ENCODE measurements around the gene IFT122. TPM values are rescaled to one million over a fixed set of nuclear protein-coding genes. Genes with fewer than 3 reads are reported as not detected.

IFT122 gene
- total RNA-seq, 4 donors from 2014 or later, result 4.1 to 70.2 (median 38.6) TPM

GRCh38 chr3:129560911-129561594 lies 121.0 kb downstream of the IFT122 start:
- H3K4me3 ChIP-seq, result no peak overlapping the region
- no peaks in the 10 kb centered on the region for H3K9me3 ChIP-seq
- peak in 1 of 4 experiments; percentile 10 for TF ChIP-seq CTCF (IDR thresholded peaks at IDR 0.05)
- no peak for TF ChIP-seq POLR2A (IDR thresholded peaks at IDR 0.05)
- H3K27me3 ChIP-seq, result no peaks in the 10 kb centered on the region
- peak; percentile 88 to 89 for DNase-seq
- H3K4me1 ChIP-seq, result peaks cover 7 to 49% of the 10 kb centered on the region in 2 donors
- H3K36me3 ChIP-seq, result no peaks in the 10 kb centered on the region
- peak overlapping the region; percentile 88 to 95 for H3K27ac ChIP-seq
- intact Hi-C loops (cut with DNase I; ENCODE audit: low total_unique reads), result no loop called here

- no peak for DNase-seq
- Histone ChIP-seq H3K27ac (peak overlapping the region; percentile 88 to 95), H3K4me3 (no peak overlapping the region), H3K4me1 (peaks cover 7 to 54% of the 10 kb centered on the region in 2 donors), H3K9me3 (no peaks in the 10 kb centered on the region), H3K27me3 (no peaks in the 10 kb centered on the region), H3K36me3 (no peaks in the 10 kb centered on the region)
- intact Hi-C loops (cut with DNase I; ENCODE audit: low total_unique reads), result no loop called here
- TF ChIP-seq POLR2A (IDR thresholded peaks at IDR 0.05), result no peak
- TF ChIP-seq CTCF (IDR thresholded peaks at IDR 0.05), result no peak
Measured at GRCh38 chr3:129561619-129562248, 121.7 kb downstream of the IFT122 start.

- no peaks in the 10 kb centered on the region for H3K36me3 ChIP-seq
- H3K4me1 ChIP-seq, result peaks cover 7 to 61% of the 10 kb centered on the region in 2 donors
- no peak for DNase-seq
- H3K27ac ChIP-seq, result peak overlapping the region; percentile 17 to 88
- no peak overlapping the region for H3K4me3 ChIP-seq
- TF ChIP-seq CTCF (IDR thresholded peaks at IDR 0.05), result no peak
- no peak for TF ChIP-seq POLR2A (IDR thresholded peaks at IDR 0.05)
- no peaks in the 10 kb centered on the region for H3K27me3 ChIP-seq
- H3K9me3 ChIP-seq, result no peaks in the 10 kb centered on the region
- intact Hi-C loops (cut with DNase I; ENCODE audit: low total_unique reads), result no loop called here
Measured at GRCh38 chr3:129562803-129563202, 122.8 kb downstream of the IFT122 start.

GRCh38 chr3:129563332-129563731 lies 123.3 kb downstream of the IFT122 start:
- Histone ChIP-seq H3K9me3 (no peaks in the 10 kb centered on the region), H3K36me3 (no peaks in the 10 kb centered on the region), H3K4me1 (peaks cover 7 to 60% of the 10 kb centered on the region in 2 donors), H3K27ac (peak overlapping the region; percentile 72 to 79), H3K27me3 (no peaks in the 10 kb centered on the region), H3K4me3 (no peak overlapping the region)
- intact Hi-C loops (cut with DNase I; ENCODE audit: low total_unique reads), result no loop called here
- DNase-seq, result no peak
- TF ChIP-seq POLR2A (IDR thresholded peaks at IDR 0.05) (no peak), CTCF (IDR thresholded peaks at IDR 0.05) (no peak)

- Histone ChIP-seq H3K27me3 (no peaks in the 10 kb centered on the region), H3K4me3 (no peak overlapping the region), H3K9me3 (no peaks in the 10 kb centered on the region), H3K4me1 (peaks cover 7 to 60% of the 10 kb centered on the region in 2 donors), H3K36me3 (no peaks in the 10 kb centered on the region), H3K27ac (peak overlapping the region; percentile 72 to 79)
- TF ChIP-seq POLR2A (IDR thresholded peaks at IDR 0.05) (no peak), CTCF (IDR thresholded peaks at IDR 0.05) (no peak)
- peak; percentile 71 to 76 for DNase-seq
- intact Hi-C loops (cut with DNase I; ENCODE audit: low total_unique reads), result no loop called here
Measured at GRCh38 chr3:129563850-129564535, 124.0 kb downstream of the IFT122 start.
